ENCODE data around the gene DGKB.

- TF ChIP-seq POLR2AphosphoS5 (IDR thresholded peaks at IDR 0.05; ENCODE audit: low read depth) (no peak), CTCF (IDR thresholded peaks at IDR 0.05; ENCODE audit: insufficient read depth, low read length) (no peak), REST (IDR thresholded peaks at IDR 0.05; ENCODE audit: insufficient replicate concordance, low read depth) (no peak)
Observed at GRCh38 chr7:14438366-14438765, 464.2 kb downstream of the DGKB start.
